DMS 273 treated with DMSO at 0.1 percent for 48 hours (cell line): ENCODE data around the gene PLPPR1.
"Not testable (repeated sequence)": the region's sequence is repeated elsewhere in the genome, so short reads cannot be mapped to it uniquely, and the experiment has no call there.

ENCODE experiments used
- DNase-seq: peaks from one replicate; lab custom pipeline; 2025; lab: John Stamatoyannopoulos, UW

Gene PLPPR1

DNA sequence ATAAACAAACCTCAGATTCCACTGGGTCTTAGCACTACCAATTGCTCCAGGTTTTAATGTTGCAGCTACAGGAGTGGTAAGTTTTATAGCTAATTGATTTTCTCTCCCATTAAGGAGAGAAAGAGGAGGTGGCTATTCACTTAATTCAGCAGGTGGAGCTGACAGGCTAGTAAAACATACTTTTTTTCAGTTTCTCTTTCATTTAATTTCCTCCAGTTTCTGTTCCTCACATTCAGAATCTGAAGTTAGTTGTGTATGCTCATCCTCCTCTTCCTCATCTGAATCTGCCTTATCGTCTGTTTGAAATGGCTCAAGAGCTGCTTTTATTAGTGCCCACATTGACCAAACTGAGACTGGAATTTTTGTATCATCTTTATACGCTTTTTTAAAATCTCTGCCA, 98.0 kb downstream of the PLPPR1 start:
- DNase-seq: no peak

DNA sequence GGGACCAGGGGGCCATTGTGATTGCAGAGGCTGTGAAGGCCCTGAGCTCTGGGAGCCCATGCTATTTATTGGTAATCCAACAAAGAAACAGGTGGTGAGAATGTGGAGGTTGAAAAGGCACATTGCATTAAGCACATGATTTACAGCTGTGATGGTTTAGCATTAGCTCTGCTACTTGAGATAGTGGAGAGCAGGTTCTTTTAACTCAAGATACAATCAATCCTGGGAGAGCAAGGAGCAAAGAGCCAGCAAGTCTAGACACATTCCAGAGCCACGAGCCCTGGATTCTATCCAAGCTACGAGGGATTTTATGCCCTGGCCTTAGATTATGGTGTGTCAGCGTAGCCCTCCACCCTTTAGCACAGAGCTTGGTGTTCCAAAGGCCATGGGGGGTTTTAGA, 98.8 kb downstream of the PLPPR1 start:
- DNase-seq: not testable (repeated sequence)

DNA sequence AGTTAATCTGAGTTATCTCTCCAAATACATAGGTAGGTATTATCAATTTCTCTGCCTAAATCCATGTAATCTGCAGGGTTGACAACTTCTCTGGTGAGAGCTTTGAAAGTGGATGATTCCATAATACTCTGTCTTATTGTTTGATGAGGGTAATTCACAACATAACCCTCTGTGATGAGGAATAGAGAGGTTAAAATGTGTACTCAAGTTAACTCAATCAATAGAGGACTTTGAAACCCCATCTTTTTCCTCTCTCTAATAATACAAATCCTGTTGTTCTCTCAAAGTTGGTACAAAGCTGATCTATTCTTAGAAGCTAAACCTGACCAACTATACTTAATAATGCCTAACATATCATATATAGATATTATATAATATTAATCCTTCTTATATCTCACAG, 100.1 kb downstream of the PLPPR1 start:
- no peak for DNase-seq

DNA sequence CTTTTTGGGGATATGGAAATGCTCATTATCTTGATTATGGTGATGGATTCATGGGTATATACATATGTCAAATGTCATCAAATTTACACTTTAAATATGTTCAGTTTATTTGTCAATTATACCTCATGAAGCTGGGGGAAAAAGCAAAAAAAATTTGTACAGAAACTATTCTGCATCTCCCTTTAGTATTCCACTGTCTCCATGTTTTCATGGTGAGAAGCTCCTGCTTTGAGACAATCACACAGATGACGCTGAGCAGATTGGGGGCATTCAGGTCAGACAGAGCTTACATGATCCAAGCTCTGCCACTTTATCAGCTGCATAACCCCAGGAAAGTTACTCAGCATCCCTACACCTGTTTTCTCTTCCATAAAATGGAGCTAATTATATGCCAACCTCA, 101.5 kb downstream of the PLPPR1 start:
- DNase-seq: no peak

DNA sequence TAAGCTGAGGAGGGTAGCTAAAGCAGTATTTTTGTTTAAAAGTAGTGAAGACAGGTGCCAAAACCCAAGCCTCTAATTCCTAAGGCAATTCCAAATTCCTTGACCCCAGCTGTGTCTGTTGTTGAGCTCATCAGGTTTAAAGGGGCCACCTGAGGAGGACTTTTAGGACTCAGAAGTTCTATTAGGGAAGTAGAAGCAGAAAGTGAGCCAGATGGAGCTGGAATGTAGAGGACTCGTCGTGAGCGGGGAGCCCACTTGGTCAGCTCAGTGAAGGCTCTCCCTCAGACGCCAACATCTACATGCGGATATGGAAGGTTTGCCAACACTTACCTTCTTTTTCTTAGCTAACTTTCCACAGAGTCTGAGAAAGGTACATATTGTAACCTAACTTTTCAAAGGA, 102.8 kb downstream of the PLPPR1 start:
- DNase-seq: no peak

DNA sequence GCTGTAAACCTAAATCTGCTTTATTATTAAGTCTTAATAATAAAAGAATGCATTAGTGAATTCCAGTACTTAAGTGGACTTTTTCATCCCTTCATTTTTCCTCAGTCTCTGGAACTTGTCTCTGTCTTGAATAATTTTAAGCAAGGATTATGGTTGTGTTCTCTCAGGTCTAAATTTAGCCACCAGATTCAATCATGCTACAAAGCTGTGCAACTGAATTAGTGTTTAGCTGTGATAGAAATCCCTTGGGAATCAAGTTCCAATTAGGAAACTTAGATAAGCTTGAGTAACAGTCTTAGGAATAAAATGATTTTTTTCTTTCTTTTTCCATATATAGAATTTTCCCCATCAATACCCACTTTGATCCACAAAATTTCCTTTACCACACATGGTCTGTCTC, 104.3 kb downstream of the PLPPR1 start:
- DNase-seq: no peak

DNA sequence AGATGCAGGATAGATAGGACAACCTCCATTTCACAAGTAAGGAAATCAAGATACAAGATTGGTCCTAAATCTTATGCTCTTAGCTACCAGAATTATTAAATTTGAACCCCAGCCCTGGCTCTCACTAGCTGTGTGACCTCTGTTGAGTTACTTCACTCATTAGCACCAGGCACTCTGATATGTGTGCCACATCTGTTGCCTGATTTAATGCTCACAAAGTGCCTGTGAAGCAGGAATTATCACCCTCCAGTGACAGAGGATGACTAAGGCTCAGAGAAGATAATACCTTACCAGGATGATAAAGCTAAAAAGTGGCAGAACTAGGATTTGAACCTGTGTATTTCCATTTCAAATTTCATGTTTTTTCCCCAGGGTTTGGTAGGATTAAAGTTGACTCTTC, 110.0 kb downstream of the PLPPR1 start:
- no peak for DNase-seq

DNA sequence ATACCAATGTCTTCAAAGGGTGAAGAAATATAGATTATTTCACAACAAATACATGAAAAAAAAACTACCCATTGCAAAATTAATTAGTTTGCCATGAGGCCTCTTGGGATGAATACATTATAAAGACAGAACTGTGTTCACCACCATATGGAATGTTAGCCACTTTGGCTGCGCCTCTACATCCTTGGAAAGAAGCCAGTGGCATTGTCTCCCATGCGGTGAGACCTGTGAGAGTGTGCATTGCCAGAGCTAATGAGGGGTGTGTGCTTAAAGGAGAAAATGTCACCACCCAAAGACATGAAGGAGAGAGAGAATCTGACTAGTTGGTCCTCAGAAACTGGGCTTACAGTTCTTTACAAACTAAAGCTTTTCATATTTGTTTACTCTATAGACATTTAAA, 110.6 kb downstream of the PLPPR1 start:
- DNase-seq: peak; percentile 64

DNA sequence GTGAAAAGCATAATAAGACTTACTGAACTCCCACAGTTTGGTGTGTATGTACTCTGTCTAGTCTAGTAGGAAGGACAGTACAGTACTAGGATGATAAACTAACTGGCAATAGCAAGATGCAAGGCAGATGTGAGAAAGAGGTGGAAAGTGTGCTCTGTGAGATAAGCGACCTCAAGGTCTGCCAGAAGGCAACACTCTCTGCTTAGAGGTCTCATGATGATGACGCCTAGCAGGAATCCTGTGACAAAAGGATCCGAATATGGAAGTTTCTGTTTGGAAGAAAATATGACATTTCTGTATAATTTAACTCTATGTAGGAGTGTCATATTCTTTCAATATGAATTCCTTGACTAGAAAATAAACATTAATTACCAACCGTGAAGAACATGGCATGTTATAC, 112.2 kb downstream of the PLPPR1 start:
- DNase-seq: no peak

DNA sequence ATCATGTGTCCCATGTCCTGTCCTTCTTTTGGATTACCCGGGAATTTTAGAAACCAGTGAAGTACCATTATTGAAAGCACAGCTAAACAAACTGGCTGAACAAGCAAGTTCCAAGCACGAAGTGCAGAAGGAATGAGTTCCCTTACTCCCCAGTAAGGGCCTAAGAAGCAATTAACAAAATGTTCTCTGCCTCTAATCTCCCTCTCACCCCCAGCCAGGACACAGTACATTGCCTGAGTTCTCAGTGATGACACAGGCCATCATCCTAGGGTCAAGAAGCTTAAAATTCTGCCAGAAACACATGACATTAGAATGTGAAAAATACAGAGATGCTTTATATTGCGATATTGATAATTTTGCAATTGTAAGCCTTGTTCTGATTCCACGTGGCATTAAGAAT, 118.0 kb downstream of the PLPPR1 start:
- DNase-seq: no peak

DNA sequence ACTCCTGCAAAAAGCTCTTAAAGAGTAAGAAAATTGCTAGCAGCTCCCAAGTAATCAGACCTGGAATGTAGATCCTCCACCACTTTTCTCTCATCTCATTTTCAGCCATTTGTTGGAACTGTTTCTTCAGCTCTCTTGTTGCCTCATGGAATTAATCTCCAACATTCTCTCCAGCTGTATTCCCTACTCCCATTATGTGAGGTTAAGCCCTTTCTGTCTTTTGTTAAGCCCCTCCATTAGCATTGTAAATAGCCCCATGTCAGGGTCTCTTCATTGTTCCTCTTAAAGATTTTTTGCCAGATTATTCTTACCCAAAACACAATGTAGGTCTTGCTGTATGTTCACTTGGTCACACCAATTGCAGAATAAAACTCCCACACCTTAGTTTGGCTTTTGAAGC, 119.8 kb downstream of the PLPPR1 start:
- DNase-seq: no peak

DNA sequence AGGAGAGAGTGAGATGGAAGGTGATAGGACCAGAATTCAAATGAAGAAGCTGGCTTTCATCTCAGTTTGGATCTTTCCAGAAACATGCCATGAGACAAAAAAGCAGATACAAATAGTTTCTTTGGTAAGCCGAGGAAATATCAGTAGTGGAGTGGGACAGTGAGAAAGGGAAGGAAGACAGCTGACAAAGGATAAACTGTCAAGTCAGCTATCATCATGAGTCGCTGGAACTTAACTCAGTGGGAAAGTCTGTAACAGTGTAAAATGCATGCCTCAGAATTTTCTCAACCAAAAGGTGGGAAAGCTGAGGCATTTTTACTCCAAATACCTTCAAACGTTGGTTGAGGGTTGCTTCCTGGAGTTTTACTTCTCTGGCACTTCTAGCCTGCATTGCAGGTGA, 129.8 kb downstream of the PLPPR1 start:
- DNase-seq: no peak

DNA sequence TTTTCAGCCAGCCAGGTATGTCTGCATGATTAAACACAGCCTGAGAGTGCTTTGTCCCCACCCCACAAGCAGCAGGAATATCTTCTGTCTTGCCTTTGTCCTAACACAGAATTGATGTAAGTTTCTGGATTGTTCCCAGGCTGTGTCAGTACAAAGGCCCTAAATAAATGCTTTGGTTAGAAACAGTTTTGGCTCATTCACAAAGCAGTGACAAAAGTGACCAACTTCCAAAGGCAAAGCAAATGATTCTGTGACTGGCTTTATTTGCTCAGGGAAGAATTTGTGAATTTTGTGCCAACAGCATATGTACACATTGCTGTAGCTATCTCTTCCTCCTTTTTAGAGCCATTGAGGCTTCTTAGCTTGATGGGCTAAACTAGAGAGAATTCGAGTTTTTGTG, 133.7 kb downstream of the PLPPR1 start:
- DNase-seq: no peak

DNA sequence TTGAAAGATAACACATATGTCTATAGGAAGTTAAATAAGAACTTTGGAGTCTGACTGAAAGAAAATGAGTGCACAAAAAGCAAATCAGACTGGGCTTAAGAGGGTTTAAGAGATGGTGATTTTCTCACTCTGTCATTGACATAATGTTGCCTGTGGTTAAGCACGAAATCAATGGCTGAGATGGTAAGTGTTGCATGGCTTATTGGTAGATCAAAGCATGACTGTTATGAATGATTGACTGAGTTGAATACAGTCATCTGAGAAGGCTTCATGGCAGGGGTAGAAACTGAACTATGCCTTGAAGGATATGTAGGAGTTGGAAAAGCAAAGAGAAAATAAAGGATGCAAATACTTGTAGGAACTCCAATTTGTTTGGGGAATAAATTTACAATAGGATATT, 136.6 kb downstream of the PLPPR1 start:
- DNase-seq: peak; percentile 12

DNA sequence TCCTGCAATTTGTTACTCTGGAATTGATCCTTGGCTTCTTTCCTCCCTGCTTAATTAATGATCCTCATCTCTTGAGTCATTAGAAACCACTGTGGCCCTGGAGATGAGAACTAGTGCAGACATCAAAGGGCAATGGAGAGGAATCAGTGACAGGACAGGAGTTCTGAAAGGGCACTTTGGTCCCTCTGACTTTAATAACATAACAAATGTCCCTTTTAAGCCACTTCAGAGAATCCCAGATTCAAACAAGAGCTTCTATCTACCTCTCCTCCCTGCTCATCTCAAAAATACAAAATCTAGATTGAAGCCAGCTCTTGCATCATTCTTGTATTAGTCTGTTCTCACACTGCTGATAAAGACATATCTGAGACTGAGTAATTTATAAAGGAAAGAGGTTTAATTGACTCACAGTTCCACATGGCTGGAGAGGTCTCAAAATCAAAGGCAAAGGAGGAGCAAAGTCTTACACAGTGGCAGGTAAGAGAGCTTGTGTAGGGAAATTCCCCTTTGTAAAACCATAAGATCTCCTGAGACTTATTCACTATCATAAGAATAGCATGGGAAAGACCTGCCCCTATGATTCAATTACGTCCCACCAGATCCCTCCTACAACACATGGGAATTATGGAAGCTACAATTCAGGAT, 139.1 kb downstream of the PLPPR1 start:
- no peak for DNase-seq

DNA sequence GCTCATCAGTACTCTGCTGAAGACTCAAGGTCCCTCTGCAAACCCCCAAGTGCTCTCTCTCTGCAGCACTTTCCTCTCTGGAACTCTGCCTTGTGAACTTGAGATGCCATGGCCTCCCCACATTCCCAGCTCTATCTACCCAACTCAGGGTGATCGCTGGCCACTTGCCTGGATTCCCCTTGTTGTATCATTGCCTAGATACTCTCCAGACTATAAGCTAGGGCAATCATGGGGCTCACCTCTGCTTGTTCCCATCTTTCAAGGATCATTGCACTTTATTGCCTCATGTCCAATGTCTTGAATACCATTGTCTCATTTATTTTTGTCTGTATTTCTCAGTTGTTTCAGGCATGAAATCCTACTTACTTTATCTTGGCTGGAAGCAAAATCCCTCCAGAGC, 144.1 kb downstream of the PLPPR1 start:
- no peak for DNase-seq

DNA sequence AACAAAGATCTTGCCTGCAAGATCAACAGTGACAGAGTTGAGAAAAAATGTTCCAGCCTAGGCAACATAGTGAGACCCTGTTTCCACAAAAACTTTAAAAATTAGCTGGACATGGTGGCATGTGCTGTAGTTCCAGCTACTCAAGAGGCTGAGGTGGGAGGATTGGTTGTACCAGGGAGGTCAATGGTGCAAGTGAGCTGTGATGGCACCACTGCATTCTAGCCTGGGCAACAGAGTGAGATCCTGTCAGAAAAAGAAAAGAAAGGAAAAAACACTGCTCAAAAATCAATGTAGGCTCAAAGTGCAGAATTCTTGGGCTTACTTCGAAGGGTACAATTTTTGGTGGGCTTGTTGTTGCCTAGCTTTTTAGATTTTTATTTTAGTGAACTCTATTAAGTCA, 145.4 kb downstream of the PLPPR1 start:
- DNase-seq: no peak

DNA sequence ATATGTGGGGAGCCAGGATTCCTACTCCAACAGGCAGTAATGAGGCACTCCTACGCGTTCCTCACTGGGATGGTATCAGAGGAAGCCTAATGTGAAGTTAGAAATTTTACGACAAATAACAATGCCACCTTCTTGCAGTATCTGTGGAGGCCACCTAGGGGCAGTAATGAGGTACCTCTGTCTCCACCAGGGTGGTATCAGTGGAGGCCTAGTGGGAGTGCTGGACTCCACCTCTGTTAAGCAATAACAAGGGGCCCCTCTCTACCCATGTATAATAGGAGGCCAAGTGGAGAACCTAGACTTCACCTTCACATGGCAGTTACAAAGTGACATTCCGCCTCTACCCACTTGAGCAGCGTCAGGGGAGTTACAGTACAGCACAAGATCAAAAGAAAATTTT, 147.9 kb downstream of the PLPPR1 start:
- DNase-seq: no peak

DNA sequence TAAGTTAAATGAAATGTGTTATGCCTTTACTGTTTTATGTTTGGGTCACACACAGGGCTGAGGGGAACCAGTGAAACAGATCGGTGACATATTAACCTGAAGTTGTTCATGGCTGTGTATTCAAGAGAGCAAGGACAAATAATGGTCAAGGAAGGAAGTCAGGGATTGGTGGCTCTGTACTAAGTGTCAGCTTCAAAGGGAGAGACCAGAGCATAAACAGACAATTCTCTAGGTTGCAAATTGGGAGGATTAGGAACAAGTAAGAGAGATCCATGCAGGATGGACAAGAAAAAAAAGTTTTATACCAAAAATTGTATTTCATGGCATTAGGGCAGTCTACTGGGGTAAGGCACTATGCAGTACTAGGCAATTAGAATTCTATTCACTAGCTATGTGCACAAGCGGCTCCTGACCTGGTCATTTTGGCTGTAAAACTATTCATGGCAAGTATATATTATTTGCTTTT, 156.3 kb downstream of the PLPPR1 start:
- DNase-seq: no peak

DNA sequence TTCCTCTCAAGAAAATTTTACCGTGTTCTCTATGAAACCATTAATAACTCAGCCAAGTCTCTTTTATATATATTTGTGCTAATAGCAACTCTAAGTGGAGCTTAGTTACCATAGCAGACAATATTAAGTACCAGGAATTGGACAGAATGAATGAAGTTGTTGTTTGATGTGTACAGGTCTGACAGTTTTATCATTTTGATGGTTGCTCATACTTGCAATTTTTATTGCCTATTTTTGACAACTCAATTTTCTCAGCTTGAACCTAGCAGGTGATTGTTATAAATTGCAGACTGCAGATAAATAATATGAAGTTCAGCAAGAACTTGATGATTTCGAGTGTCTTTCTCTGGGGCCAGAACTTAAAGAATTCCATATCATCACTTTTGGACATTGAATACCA, 163.2 kb downstream of the PLPPR1 start:
- no peak for DNase-seq

DNA sequence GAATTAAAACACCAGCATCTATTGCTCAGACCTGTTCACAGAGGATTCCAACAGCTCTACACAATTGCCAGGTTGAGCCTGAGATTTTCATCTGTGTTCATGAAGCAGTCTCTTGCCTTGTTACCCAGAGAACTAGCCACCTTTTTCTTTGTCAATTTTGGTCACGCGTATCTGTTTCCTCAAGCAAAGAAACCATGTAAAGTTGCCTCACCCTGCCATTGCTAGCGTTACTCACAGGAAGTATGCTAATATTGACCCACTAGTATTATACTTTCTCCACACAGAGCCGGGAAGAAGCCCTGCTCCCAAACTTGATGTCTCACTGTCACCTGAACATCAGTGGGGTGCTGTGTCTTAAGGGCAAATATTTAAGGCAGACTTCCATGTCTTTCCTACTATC, 168.5 kb downstream of the PLPPR1 start:
- DNase-seq: no peak

DNA sequence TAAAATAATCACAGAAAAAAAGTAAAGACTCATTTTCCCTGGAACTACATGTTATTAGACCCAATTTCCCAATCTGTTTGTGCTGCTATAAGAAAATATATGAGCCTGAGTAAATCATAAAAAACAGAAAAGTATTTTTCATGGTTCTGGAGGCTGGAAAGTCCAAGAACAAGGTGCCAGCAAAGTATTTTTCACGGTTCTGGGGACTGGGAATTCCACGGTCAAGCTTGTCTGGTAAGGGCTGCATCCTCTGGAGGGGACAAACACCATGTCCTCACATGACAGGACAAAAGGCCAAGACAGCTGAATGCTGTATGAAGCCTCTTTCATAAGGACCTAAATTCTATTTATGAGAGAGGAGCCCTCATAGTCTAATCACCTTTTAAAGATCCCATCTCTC, 172.3 kb downstream of the PLPPR1 start:
- DNase-seq: no peak

DNA sequence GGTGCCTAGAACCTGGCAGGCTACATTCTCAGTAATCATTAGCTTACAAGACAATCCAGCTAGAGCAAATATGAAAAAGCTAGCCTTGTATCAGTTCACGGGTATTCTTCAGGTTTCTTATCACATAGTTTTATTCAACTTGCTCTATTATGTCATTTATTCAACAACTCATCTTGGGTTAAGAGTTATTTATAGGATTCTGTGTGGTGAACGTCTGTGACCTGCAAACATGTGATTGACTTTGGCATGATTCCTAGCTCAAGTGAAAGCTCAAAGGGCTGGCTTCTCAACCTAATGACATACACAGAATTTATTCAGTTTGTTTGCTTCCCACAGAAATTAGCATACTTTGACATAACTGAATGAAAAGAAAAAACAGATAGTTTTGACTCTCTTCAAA, 173.1 kb downstream of the PLPPR1 start:
- no peak for DNase-seq

DNA sequence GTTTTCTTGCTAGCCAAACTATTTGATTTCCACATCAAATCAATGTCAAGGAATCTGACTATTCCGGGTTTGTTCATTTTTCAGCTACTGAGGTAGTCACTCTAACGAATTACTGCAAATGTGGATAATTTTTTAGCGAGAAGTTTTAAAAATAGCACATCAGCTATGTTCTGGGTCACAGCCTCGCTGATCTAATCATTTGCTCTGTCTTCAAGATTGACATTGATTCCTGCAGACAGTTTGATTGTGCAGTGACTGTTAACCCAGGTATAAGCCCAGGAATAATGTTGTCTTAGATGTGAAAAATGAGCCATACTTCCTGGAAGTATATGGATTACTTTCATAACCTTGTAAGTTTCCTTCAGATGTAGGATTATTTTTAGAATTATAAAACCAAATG, 181.1 kb downstream of the PLPPR1 start:
- DNase-seq: no peak

DNA sequence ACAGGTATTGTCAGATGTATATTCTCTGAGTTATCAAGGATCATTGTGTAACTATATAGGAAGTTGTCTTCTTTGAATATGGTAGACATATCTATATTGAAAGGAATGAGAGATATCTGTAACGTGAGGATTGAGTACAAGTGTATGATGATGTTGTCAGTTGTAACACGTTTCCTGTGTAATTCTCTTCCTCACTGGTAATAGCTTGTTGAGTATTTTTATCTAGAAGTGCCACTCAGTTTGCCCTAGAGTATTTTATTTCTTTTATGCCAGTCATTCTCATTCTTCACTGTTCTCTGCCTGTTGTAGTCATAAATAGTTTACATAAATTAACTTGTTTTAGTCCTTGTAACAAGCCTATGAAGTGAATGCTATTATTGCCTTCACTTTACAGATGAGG, 184.1 kb downstream of the PLPPR1 start:
- no peak for DNase-seq
